SIG-M5 (cell line): ENCODE measurements around the gene DBH.

ENCODE experiments used
- DNase-seq: peaks from one replicate; lab custom pipeline; 2025; lab: John Stamatoyannopoulos, UW

Gene DBH

GRCh38 chr9:133684121-133684935, 48.2 kb downstream of the DBH start:
- DNase-seq = no peak

- no peak for DNase-seq
These were observed 48.8 kb downstream of the DBH start for GRCh38 chr9:133684936-133685361.

- DNase-seq = no peak
These were observed 49.8 kb downstream of the DBH start for GRCh38 chr9:133685653-133686609.

- no peak for DNase-seq
These were observed 50.7 kb downstream of the DBH start for GRCh38 chr9:133686642-133687575.

- DNase-seq = no peak
These were observed 51.9 kb downstream of the DBH start for GRCh38 chr9:133687856-133688761.

- no peak for DNase-seq
These were observed 53.1 kb downstream of the DBH start for GRCh38 chr9:133689151-133689763.

- DNase-seq = no peak
These were observed 54.0 kb downstream of the DBH start for GRCh38 chr9:133690081-133690561.

GRCh38 chr9:133691191-133691590, 55.0 kb downstream of the DBH start:
- no peak for DNase-seq

GRCh38 chr9:133691626-133692363, 55.6 kb downstream of the DBH start:
- no peak for DNase-seq

- DNase-seq = no peak
These were observed 56.3 kb downstream of the DBH start for GRCh38 chr9:133692364-133692985.

GRCh38 chr9:133693116-133693515, 57.0 kb downstream of the DBH start:
- no peak for DNase-seq

GRCh38 chr9:133693703-133694529, 57.8 kb downstream of the DBH start:
- DNase-seq = no peak

- DNase-seq = no peak
These were observed 58.5 kb downstream of the DBH start for GRCh38 chr9:133694686-133695085.

- DNase-seq = no peak
These were observed 59.9 kb downstream of the DBH start for GRCh38 chr9:133696071-133696472.

- DNase-seq = no peak
These were observed 63.4 kb downstream of the DBH start for GRCh38 chr9:133699546-133699945.

GRCh38 chr9:133700819-133701320, 64.7 kb downstream of the DBH start:
- no peak for DNase-seq

GRCh38 chr9:133701321-133701980, 65.3 kb downstream of the DBH start:
- no peak for DNase-seq
